Loucy (cell line): ENCODE results near the gene GRM2.

Experiments used
- CTCF ChIP-seq: fragments of 200-600 bp; sonication (generic); conservative IDR thresholded peaks from 2 replicates; pipeline ENCODE4 v1.5.1; 2014; ENCODE audit warnings: mild to moderate bottlenecking, antibody characterized with exemption, low read length
- EZH2phosphoT487 ChIP-seq: fragments of 200-600 bp; IDR thresholded peaks from 2 replicates; pipeline ENCODE4 v1.6.1; 2018; ENCODE audit warnings: antibody characterized with exemption, mild to moderate bottlenecking, moderate library complexity, borderline replicate concordance

DNA sequence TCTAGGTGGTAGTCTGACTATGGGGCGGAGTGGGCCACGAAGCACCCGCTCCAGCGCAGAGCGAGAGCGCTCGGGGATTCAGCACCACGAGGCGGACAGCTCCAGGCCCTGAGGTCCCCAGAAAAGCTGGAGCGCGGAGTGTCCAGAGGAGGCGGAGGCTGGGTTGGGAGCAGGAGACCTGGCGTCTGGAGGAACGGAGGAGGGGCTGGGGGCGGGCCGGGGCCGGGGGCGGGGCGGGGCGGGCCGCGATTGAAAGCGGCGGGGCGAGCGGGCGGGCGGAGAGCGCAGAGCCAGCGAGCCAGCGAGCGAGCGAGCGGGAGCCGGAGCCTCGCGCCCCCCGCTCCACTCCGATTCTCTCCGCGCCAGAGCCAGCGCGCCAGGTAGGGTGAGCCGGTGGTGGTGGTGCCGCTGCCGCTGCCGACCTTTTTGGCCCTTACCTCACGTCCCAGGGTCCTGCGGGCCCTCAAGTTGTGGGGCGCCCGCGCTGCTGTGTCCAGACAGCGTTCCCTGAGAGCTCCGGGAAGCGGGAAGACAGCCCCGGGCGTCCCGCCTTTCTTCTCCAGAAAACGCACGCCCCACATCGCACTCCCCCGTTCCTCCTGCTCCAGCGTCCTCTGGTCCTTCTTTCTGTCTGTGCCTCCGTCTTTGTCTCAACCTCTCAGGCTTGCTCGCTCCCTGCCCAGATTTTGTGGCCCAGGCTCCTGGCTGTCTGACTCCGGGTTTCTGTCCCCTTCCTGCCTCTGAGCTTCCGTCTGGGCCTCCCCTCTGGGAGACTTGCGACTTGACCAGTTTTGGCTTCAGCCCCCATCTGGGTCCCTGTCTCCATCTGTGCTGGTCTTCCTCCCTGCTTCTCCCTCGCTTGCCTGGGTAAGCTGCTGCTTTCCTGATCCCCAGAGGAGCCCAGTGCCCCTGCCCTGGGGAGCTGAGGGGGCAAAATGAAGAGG is at the start of gene GRM2:
- TF ChIP-seq CTCF (no peak), EZH2phosphoT487 (no peak)
